DMS79 (cell line): ENCODE results near the gene PIGM.

Experiments used
- DNase-seq: peaks from one replicate; lab custom pipeline; 2025; lab: John Stamatoyannopoulos, UW

Gene PIGM

GRCh38 chr1:160022330-160023310, 9.2 kb downstream of the PIGM start:
- DNase-seq = no peak

GRCh38 chr1:160021376-160022074, 10.3 kb downstream of the PIGM start:
- no peak for DNase-seq

GRCh38 chr1:160020196-160020595, 11.6 kb downstream of the PIGM start:
- no peak for DNase-seq

GRCh38 chr1:160018900-160019299, 12.9 kb downstream of the PIGM start:
- no peak for DNase-seq

GRCh38 chr1:160018347-160018746, 13.4 kb downstream of the PIGM start:
- DNase-seq = no peak

GRCh38 chr1:160017592-160017991, 14.2 kb downstream of the PIGM start:
- DNase-seq = no peak

- DNase-seq = no peak
These were observed 20.0 kb downstream of the PIGM start for GRCh38 chr1:160011781-160012180.

GRCh38 chr1:160009801-160010200, 22.0 kb downstream of the PIGM start:
- DNase-seq = no peak

- no peak for DNase-seq
These were observed 22.7 kb downstream of the PIGM start for GRCh38 chr1:160009081-160009480.

- no peak for DNase-seq
These were observed 24.1 kb downstream of the PIGM start for GRCh38 chr1:160007577-160008200.

- peak; percentile 52 for DNase-seq
These were observed 25.4 kb downstream of the PIGM start for GRCh38 chr1:160006312-160006940.

GRCh38 chr1:160005070-160005469, 26.7 kb downstream of the PIGM start:
- no peak for DNase-seq

GRCh38 chr1:160004425-160004824, 27.4 kb downstream of the PIGM start:
- DNase-seq = no peak

- DNase-seq = no peak
These were observed 27.8 kb downstream of the PIGM start for GRCh38 chr1:160004001-160004400.

GRCh38 chr1:160001440-160001839, 30.4 kb downstream of the PIGM start:
- DNase-seq = no peak

GRCh38 chr1:159999204-159999603, 32.6 kb downstream of the PIGM start:
- DNase-seq = no peak

GRCh38 chr1:159996653-159997052, 35.1 kb downstream of the PIGM start:
- DNase-seq = no peak

- DNase-seq = no peak
These were observed 36.9 kb downstream of the PIGM start for GRCh38 chr1:159994896-159995295.

- peak; percentile 9 for DNase-seq
These were observed 37.9 kb downstream of the PIGM start for GRCh38 chr1:159993911-159994310.

- DNase-seq = no peak
These were observed 39.6 kb downstream of the PIGM start for GRCh38 chr1:159992161-159992560.

GRCh38 chr1:159991513-159991912, 40.3 kb downstream of the PIGM start:
- no peak for DNase-seq

- no peak for DNase-seq
These were observed 41.8 kb downstream of the PIGM start for GRCh38 chr1:159990005-159990404.
